IPS DF 19.7 (cell line): Measurements from ENCODE around the gene AKIP1.
"Not testable (repeated sequence)": the region's sequence is repeated elsewhere in the genome, so short reads cannot be mapped to it uniquely, and the experiment has no call there.

Experiments used
- DNase-seq: peaks from one replicate; pipeline ENCODE4 v3.0.0-alpha.2; 2013; ENCODE audit warnings: low read depth, low spot score

The AKIP1 gene

GRCh38 chr11:8917157-8917825, 6.3 kb downstream of the AKIP1 start:
- DNase-seq = no peak

GRCh38 chr11:8922691-8923090, 11.7 kb downstream of the AKIP1 start:
- no peak for DNase-seq

GRCh38 chr11:8925711-8926110, 14.7 kb downstream of the AKIP1 start:
- DNase-seq = no peak

DNA sequence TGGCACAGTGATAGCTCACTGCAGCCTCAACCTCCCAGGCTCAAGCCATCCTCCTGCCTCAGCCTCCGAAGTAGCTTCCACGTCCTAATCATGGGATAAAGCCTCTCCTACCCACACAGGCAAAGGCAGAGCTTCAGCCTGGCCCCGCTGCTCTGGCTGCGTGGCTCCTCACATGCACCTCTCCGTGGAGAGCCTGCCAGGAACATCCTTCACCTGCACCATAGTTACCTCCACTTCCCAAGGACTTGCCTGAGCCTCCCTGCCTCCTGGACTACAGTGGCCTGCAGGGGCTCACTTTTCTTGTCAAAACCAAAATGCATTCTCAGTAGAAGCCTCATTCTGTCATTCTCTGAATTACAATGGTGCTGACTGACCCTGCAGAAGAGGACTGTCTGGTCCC, 15.2 kb downstream of the AKIP1 start:
- no peak for DNase-seq

GRCh38 chr11:8927233-8927632, 16.2 kb downstream of the AKIP1 start:
- no peak for DNase-seq

GRCh38 chr11:8928205-8928604, 17.2 kb downstream of the AKIP1 start:
- no peak for DNase-seq

DNA sequence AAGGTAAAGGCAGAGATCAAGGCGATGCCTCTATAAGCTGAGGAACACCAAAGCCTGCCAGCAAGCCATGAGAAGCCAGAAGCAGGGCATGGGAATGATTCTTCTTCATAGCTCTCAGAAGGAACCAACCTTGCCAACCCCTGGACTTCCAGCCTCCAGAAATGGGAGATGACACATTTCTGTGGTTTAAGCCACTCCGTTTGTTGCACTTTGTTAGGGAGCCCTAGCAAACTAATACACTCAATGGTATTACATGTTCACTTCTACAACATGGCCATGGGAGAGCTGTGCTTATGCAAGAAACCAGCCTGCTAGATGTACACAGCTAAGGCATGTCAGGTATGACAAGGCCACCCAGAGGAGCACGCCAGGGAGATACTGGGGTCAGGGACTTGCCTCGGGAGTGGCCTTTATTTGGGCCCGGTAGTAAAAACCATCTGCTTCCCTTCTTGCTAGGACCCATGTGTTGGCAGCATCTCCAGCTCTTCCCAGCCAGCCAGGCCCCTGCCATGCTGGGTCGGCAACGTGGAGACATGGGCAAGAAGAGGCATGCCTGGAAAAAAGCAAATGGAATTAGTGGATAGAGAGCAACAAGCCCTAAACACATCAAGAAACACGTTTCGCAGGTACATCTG, 18.1 kb downstream of the AKIP1 start:
- DNase-seq = no peak

DNA sequence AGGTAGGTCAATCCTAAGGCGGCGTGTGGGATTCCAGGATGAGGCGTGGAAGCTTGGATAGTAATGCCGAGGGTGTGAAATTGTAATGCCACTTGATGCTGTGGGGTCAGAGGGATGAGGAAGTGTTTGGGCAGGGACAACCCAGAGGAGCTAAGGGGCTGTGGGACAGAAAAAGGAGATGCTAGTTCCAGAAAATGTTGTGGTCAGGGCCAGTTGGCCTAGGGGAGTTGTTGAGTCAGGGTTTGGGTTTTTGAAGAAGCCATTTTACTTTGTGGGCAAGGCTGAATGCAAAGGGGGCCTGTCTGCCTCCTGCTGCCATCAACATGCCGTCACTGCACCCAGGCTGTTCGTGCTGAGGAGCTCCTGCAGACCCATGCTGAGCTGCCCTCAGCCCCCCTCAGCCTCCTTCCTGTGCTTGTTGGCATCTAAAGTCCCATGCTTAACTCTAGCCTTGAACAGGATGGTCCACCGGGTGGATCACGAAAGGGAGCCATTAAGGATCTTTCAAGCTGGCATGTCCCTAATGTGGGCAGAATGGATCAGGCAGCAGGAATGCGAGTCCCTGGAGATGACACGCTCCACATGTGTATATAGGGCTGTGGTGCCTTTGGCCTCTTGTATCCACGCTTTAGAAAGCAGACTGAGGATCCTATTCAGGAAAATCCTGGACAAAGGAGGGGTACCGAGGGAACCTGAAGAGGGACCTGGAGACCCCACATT, 19.6 kb downstream of the AKIP1 start:
- DNase-seq = no peak

DNA sequence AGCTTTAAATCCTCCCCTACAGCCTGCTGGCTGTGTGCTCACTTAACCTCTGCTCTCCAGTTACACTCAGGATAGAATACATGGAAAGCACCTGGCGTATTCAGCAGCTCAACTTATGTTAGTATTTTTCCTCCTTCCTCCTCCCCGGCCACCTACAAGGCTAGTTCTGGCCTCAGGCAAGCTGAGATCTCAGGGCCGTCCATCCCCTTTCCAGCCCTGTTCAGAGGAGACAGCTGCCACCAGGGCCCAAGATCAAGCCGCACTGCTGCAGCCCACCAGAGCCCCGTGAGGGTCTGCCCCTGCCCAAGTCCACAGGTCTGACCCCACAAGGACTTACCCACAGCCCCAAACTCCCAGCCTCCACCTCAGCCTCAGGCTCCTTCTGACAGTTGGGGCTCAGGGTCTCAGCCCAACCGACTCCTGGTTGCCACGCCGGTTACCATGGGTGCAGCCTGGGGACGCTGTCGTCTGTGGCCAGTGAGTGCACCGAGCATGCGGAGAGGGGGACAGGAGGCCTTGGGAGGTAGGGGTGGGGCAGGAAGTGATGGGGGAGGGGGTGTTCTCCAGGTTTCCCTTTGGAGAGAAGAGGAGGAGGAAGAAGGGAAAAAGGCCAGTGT, 21.7 kb downstream of the AKIP1 start, which contains the start of gene C11orf16:
Gene C11orf16 (minus strand): TSS at position 384 of the 617 bp plus-strand sequence. CDS start 639 bp downstream, outside the sequence.
- DNase-seq = no peak

DNA sequence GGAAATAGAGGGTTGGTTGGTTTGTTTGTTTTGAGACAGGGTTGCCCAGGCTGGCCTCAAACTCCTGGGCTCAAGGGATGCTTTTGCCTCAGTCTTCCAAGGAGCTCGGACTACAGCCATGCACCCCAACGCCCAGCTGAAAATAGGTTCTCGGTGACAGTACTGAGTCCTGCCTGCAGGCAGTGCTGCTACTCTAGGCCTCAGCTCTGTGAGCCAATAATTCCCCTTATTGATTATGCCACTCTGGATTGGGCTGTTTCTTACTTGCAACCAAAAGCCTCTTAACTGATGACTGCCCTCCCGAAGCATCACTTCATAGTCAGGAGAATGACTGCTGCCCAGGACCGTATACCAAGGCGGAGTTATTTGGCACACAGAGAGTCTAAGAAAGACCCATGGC, 22.9 kb downstream of the AKIP1 start:
- DNase-seq = no peak

DNA sequence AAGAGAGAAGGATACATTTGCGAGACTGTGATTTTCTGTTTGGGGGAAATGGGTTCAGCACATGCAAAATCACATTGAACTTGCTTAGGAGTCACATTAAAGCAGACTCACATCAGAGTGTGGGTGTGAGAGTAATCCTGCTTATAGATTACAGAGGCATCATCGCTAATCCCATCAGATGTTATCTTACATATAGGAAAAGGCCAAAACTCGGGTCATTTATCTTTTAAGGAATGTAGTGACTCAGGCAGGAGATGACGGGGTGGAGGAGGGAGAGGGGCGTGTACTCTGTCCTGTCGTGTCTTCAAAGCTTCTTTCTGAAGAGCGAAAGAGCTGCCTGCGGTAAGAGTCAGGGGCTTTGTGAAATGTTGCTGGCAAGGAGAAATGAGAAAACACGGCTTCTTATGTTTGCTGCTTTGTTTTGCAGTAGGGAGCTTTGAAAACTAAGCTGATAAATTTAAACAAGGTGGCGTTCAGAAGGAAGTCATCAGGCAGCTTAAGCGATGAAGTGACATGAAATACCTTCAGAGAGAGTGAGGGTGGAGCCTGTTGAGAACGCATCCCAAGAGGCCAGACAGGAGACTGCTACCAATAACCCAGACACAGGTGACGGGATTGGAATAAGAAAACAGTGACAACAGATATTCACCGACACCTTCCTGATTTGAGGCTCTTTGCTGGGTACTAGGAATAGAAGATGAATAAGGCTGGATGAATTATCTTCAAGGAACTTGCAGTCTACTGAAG, 23.9 kb downstream of the AKIP1 start:
- DNase-seq = no peak

DNA sequence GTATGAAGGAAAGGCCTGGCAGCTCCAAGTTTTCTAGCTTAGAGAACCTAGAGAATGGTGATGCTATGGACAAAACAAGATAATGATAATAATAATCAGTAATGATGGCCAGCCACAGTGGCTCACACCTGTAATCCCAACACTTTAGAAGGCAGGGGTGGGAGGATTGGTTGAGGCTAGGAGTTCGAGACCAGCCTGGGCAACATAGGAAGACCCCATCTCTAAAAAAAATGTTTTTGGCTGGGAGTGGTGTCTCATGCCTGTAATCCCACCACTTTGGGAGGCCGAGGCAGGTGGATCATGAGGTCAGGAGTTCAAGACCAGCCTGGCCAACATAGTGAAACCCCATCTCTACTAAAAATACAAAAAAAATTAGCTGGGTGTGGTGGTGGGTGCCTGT, 24.8 kb downstream of the AKIP1 start:
- DNase-seq = not testable (repeated sequence)

DNA sequence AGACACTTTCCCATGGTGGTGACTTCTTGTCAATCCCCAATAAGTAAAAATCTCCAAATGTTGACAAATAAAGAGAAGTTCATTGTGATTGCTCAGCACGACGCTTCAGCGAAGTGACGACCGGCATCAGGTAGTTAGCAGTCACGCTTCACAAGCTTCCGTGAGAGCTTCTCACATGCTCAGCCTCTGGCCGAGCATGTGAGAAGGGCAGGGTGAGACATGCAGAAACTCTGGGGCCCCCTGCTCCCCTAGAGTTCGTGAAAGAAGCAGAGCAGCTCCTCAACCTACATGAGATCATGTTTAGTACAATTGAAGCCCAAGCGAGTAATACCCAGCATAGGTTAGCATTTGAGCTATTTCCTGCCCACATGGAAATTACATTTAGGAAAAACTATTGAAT, 26.2 kb downstream of the AKIP1 start:
- DNase-seq = no peak

- no peak for DNase-seq
Measured at GRCh38 chr11:8937659-8938058, 26.7 kb downstream of the AKIP1 start.

DNA sequence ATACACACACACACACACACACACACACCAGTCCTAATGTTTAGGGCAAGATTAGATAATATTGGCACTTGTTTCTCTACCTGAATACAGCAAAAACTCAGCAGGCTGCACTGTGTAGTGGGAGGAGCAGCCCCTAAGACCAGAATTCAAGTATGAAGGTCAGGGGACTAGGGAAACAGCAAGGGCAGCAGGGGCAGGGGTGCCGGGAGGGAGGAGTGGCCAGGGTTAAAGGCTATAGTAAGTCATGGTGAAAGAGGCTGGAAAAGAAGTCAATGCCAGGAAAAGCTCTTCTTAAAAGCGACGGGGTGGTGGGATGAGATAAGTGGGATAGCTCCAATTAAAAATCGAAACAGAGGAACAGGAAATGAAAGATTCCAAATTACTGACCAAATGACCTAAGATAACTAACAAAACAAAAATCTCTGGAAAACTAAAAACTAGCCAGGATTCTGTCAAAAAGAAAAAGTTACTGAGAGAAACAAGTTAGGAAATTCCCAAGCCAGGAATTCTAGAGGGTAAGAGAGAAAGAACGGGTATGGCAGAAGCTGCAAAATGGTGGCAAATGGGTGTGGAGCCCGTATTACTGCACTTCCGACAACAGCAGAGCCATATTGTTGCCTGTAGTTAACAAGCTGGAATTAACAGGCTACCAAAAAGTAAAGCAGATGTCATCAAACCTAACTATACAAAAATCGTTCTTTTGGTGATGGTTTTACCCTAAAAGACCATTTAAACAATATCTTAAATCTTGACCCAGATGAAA, 30.5 kb downstream of the AKIP1 start:
- no peak for DNase-seq

DNA sequence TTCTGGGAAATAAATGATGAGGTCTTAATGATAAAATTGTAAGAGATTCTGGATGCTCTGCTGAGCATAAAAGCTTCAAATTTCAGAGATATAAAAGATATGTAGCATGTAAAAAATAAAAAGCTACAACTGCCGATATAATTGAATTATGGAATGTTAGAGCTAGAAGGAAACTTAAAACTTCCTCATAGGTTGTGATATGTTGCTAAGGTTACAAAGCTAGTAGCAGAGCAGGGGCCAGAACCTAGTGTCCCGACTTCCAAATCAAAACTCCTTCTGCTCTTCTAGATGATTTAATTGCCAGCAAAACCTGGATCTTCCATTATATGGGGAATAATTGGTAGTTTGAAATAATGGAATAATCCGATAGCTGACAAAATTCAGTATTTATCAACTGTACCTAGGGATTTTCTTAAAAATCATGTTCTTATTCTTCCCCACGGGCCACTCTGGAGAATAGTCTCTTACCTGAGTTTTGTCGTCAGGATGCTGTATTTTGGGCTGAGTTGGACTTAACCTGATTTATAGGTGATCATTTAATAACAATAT, 31.6 kb downstream of the AKIP1 start, which contains the start of gene ASCL3:
Gene ASCL3 (minus strand): TSS at position 499 of the 549 bp plus-strand sequence. CDS start 4,855 bp downstream, outside the sequence.
- no peak for DNase-seq

- no peak for DNase-seq
Measured at GRCh38 chr11:8947230-8947943, 36.4 kb downstream of the AKIP1 start.

- no peak for DNase-seq
Measured at GRCh38 chr11:8948886-8949285, 37.9 kb downstream of the AKIP1 start.

DNA sequence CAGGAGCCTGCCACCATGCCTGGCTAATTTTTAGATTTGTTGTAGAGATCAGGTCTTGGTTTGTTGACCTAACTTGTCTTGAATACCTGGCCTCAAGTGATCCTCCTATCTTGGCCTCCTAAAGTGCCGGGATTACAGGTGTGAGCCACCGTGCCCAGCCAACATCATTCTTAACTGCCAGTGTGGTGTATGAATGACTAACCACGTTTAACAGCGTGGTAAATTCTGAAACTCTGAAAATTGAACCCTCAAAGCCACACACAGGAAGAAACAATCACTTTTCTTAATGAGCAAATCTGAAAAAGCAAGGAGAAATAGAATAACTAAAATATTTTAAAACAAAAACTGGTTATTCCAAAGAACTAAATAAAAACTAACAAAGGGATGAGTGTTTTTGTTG, 45.9 kb downstream of the AKIP1 start:
- DNase-seq = no peak
